ENCODE results near the gene SCUBE3.

The SCUBE3 gene

GRCh38 chr6:35240838-35241801 is 27.4 kb downstream of the SCUBE3 start:
- DNase-seq (peak; percentile 82), ATAC-seq (peak; percentile 75)

GRCh38 chr6:35242486-35242885 is 28.7 kb downstream of the SCUBE3 start:
- no peak for DNase-seq
- ATAC-seq, result no peak

DNA sequence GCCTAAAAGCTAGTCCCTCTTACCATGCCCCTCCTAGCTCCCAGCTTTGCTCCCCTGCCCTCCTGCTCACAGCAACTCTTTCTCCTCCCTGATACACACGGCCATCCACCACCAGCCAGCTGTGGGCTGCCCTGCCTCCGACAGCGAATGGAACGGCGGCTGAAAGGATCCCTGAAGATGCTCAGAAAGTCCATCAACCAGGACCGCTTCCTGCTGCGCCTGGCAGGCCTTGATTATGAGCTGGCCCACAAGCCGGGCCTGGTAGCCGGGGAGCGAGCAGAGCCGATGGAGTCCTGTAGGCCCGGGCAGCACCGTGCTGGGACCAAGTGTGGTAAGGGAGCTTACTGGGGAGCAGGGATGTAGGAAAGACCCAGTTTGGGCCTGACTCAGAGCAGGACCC is 29.1 kb downstream of the SCUBE3 start:
- DNase-seq (no peak), ATAC-seq (no peak)

- ATAC-seq, result no peak
- DNase-seq, result no peak
These were observed 29.7 kb downstream of the SCUBE3 start for GRCh38 chr6:35243386-35243958.

DNA sequence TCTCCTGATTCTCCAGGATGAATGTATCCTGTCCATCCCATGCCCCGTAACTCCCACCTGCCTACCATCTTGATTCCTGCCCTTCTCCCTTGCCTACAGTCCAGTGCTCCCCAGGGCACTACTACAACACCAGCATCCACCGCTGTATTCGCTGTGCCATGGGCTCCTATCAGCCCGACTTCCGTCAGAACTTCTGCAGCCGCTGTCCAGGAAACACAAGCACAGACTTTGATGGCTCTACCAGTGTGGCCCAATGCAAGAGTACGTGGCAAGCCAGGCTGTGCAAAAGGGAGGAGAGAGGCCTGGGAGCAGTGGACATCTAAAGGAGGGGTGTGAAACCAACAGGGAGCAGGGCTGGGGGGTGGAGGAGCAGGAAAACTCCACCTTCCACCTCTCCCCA is 30.8 kb downstream of the SCUBE3 start:
- DNase-seq (no peak), ATAC-seq (no peak)

GRCh38 chr6:35247642-35248231 is 34.0 kb downstream of the SCUBE3 start:
- DNase-seq (no peak), ATAC-seq (peak; percentile 40)

DNA sequence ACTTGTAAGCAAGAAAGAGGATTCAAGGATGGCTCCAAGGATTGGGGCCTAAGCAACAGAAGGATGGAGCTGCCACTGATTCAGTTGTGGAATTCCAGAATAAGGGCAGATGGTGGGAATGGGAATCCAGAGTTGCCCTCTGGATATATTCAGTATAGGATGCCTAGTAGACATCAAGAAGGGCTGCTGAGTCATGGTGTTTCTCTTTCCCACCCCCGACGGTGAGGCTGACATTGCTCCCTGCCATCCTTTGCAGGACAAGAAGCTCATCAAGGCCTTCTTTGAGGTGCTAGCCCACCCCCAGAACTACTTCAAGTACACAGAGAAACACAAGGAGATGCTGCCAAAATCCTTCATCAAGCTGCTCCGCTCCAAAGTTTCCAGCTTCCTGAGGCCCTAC is 34.5 kb downstream of the SCUBE3 start:
- DNase-seq (no peak), ATAC-seq (no peak)

GRCh38 chr6:35248965-35249364 is 35.2 kb downstream of the SCUBE3 start:
- DNase-seq, result no peak
- ATAC-seq, result no peak

GRCh38 chr6:35251949-35252348 is 38.2 kb downstream of the SCUBE3 start:
- ATAC-seq, result no peak
- no peak for DNase-seq

DNA sequence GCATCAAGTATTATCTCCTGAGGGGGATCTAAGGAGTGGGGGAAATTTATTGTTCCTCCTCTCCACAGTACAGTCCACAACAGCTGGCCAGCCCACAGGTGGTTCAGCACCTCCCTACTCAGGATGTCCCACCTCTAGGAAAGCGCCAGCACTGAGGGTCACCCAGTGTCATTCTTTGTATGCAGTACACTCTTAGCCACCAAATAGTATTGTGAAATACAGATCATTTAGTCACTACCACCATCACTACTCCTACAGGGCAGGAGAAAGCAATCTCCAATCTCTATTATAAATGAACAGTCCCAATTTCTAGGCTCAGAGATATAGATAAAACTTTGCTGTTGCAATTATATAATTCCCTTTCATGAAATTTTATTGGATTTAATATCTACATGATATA is 39.5 kb downstream of the SCUBE3 start:
- DNase-seq (no peak), ATAC-seq (no peak)

DNA sequence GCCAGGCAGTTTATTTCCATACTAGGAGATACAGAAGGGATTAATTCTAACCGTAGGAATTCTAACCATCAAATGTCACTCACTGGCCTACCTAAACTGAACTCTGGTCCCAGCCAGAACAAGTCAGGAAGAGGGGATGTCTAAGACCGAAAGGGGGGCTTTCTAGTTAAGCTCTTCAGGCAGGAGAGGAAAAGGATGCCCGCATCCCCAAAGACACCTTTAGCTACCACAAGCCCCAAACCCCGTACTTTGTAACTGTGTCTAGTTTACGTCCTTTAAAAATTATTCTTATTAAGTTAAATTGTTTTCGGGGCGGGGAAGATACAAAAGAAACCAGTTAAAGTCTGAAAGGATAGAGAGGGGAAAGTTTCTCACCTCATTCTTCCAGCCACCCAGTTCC is 44.6 kb downstream of the SCUBE3 start:
- ATAC-seq (no peak), DNase-seq (no peak)

- DNase-seq (no peak), ATAC-seq (peak; percentile 12)
These were observed 45.1 kb downstream of the SCUBE3 start for GRCh38 chr6:35258858-35259193.

GRCh38 chr6:35259194-35259947 is 45.6 kb downstream of the SCUBE3 start, which contains the start of gene ZNF76:
ZNF76 (plus strand) TSS chr6:35259735; CDS start chr6:35281152, 21,417 bp downstream.
- peak; percentile 95 for DNase-seq
- peak; percentile 92 for ATAC-seq

GRCh38 chr6:35259948-35260590 is 46.3 kb downstream of the SCUBE3 start:
- DNase-seq (peak; percentile 82), ATAC-seq (peak; percentile 71)

- ATAC-seq (no peak), DNase-seq (no peak)
These were observed 47.1 kb downstream of the SCUBE3 start for GRCh38 chr6:35260591-35261570.

DNA sequence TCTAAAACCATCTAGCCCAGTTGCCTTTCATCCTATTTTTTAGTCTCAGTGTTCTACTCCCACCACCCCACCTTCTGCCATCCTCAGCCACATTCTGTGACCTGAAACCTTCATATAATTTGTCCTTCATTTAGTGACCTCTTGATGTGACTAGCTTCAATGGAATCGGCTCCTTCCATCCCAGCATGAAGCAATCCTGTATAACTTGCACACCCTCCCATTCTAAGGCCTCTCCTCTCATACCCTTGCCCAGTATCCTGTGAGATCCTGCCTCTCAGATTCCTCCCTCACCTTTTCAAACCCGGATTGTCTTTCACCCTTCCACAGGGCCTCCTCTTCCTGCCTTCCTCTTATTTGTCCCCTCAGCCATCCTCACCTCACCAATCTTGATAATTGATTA is 48.8 kb downstream of the SCUBE3 start:
- no peak for ATAC-seq
- no peak for DNase-seq

DNA sequence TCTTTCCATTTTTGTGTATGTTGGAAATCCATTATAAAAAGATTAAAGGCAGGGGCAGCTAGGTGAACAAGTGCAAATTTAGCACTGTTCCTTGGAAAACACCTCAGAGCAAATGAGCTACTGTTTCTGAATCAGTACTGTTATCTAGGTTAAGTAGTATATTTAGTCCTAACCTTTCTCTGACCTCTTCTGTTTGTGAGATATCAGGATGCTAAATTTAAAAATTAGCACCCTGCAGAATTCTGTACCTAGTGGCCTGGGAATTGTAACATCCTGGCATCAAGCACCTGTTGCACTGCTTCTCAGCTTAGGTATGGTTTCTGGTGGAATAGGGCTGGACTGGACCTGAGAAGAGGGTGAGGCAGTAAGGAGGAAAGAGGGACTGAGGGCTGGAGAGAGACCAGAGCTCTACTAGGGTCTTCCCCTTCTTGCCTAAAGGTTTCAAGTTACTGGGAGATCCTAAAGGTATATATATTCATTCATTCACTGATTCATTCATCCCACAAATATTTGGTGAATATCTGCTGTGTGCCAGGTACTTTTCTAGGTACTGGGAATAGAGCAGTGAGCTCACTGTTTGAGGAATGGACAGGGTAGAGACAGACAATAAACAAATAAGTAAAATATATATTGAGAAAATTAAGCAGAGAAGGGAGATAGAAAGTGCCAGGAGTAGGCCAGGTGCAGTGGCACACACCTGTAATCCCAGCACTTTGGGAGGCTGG is 51.0 kb downstream of the SCUBE3 start:
- DNase-seq, result no peak
- ATAC-seq, result no peak

DNA sequence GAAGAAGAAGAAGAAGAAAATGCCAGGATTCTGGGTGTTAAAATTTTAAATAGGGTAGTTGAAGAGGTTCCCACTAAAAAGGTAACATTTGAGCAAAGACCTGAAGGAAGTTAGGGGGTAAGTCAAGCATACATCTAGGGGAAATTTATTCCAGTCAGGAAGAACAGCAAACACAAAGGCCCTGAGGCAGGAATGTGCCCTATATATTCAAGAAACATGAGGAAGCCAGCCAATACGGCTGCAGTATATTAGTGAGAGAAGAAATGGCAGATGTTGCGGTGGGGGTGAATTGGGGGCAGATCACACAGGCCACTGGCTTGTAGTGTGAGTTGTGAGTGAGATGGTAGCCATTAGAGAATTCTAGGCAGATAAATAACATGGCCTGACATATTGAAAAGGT is 51.8 kb downstream of the SCUBE3 start:
- no peak for ATAC-seq
- DNase-seq, result no peak

GRCh38 chr6:35267446-35267845 is 53.7 kb downstream of the SCUBE3 start:
- DNase-seq (no peak), ATAC-seq (no peak)

GRCh38 chr6:35267897-35268296 is 54.1 kb downstream of the SCUBE3 start:
- ATAC-seq (no peak), DNase-seq (no peak)
